ENCODE data around the gene TULP4.

TULP4 gene

DNA sequence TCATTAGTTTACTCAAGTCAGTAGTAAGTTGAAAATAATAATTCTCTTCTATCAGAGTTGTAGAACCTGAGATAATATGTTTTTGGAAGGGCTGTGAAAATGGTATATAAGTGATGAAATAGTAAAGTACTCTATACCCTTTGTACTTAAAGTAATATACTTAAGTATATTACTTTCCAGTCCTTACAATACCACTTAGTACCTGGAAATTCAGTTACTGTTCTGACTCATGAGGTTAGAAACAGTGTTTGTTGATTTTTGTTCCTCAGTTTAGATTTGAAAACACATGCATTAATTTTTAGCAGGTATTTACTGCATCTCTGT is 10.1 kb downstream of the TULP4 start:
- Histone ChIP-seq H3K23ac (ENCODE audit: low read length in 2 of 2) (no peak overlapping the region), H2BK12ac (ENCODE audit: low read length in 2 of 2) (no peak overlapping the region), H3K27me3 (ENCODE audit: control insufficient read depth in 1 of 2, insufficient read depth in 1 of 2, low read length in 2 of 2) (no peaks in the 10 kb centered on the region), H2AK5ac (ENCODE audit: low read length, severe bottlenecking) (no peak overlapping the region), H3K9me3 (ENCODE audit: control insufficient read depth, low read length) (no peaks in the 10 kb centered on the region), H2AFZ (ENCODE audit: low read depth, low read length) (no peak overlapping the region), H3K36me3 (ENCODE audit: control insufficient read depth in 1 of 2, insufficient read depth in 2 of 2, low read depth in 1 of 2, low read length in 2 of 2) (no peaks in the 10 kb centered on the region), H3K18ac (ENCODE audit: low read depth in 1 of 2, low read length in 2 of 2) (no peak overlapping the region), H3K4ac (ENCODE audit: low read depth in 1 of 2, low read length in 2 of 2) (no peak overlapping the region), H3K4me3 (ENCODE audit: insufficient read depth in 1 of 2, low read depth in 1 of 2, low read length in 2 of 2) (no peak overlapping the region), H2BK5ac (ENCODE audit: low read depth, low read length, poor library complexity, severe bottlenecking) (no peak overlapping the region), H3K4me2 (ENCODE audit: low read length, poor library complexity, severe bottlenecking) (no peak overlapping the region), H2BK120ac (ENCODE audit: low read depth, low read length) (no peak overlapping the region), H3K9ac (ENCODE audit: low read length) (no peak overlapping the region), H4K8ac (ENCODE audit: low read length) (no peak overlapping the region), H3K14ac (ENCODE audit: low read length in 2 of 2) (no peak overlapping the region), H3K79me1 (replicated peaks; ENCODE audit: low read length, poor library complexity, severe bottlenecking) (peaks cover 17% of the 10 kb centered on the region), H3K27ac (ENCODE audit: low read length, poor library complexity, severe bottlenecking) (no peak overlapping the region), H3K4me1 (ENCODE audit: control insufficient read depth, insufficient read depth, low read depth, low read length) (peaks cover 6% of the 10 kb centered on the region), H2BK15ac (ENCODE audit: low read depth, poor library complexity, severe bottlenecking) (no peak overlapping the region), H4K91ac (ENCODE audit: low read length) (no peak overlapping the region)
- DNase-seq, result no peak

DNA sequence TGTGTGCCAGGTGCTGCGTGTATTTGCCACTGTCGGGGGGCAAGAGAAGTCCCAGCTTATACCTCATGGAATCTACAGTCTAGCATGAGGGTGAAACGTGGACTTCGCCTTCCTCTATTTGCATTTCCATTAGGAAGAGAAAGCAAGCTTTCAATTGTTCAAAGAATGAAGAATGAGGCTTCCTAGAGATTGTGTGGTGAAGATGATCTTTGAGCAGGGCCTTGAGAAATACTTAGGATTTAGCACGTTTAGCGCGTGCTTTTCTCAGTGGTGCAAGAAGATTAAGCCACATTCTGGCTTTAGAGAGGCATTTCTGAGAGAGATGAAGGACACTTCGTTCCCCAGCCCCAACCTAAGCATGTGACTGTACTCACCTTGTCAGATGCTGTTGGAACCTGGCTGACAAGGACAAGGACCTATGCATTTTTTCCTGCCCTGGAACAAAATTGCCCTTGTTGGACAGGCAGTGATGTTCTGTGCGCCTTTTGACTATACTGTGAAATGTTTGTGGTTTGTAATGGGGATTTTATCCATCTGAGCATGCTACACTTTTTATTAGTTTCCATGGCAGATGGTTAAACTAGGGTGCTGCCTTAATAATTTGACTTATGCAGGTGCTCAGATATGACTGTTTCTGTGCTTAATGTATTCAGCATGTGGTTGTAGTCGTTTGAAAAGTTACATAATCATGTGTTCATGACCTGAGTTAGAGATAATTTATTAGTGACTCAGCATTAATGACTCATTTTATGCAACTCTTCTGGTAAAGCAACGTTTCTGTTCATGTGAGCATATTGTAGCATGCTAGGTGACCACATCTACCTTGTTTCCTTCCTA is 10.7 kb downstream of the TULP4 start:
- Histone ChIP-seq H3K79me1 (replicated peaks; ENCODE audit: low read length, poor library complexity, severe bottlenecking) (peaks cover 17% of the 10 kb centered on the region), H2AK5ac (ENCODE audit: low read length, severe bottlenecking) (no peak overlapping the region), H3K4ac (ENCODE audit: low read depth in 1 of 2, low read length in 2 of 2) (no peak overlapping the region), H3K4me2 (ENCODE audit: low read length, poor library complexity, severe bottlenecking) (no peak overlapping the region), H3K4me1 (ENCODE audit: control insufficient read depth, insufficient read depth, low read depth, low read length) (peaks cover 6% of the 10 kb centered on the region), H3K36me3 (ENCODE audit: control insufficient read depth in 1 of 2, insufficient read depth in 2 of 2, low read depth in 1 of 2, low read length in 2 of 2) (no peaks in the 10 kb centered on the region), H4K8ac (ENCODE audit: low read length) (no peak overlapping the region), H2AFZ (ENCODE audit: low read depth, low read length) (no peak overlapping the region), H2BK120ac (ENCODE audit: low read depth, low read length) (no peak overlapping the region), H3K18ac (ENCODE audit: low read depth in 1 of 2, low read length in 2 of 2) (no peak overlapping the region), H3K9me3 (ENCODE audit: control insufficient read depth, low read length) (no peaks in the 10 kb centered on the region), H2BK5ac (ENCODE audit: low read depth, low read length, poor library complexity, severe bottlenecking) (no peak overlapping the region), H3K14ac (ENCODE audit: low read length in 2 of 2) (no peak overlapping the region), H3K23ac (ENCODE audit: low read length in 2 of 2) (no peak overlapping the region), H2BK15ac (ENCODE audit: low read depth, poor library complexity, severe bottlenecking) (no peak overlapping the region), H3K27ac (ENCODE audit: low read length, poor library complexity, severe bottlenecking) (no peak overlapping the region), H3K9ac (ENCODE audit: low read length) (no peak overlapping the region), H4K91ac (ENCODE audit: low read length) (no peak overlapping the region), H2BK12ac (ENCODE audit: low read length in 2 of 2) (peak overlapping the region in 1 of 2 experiments; percentile 52), H3K27me3 (ENCODE audit: control insufficient read depth in 1 of 2, insufficient read depth in 1 of 2, low read length in 2 of 2) (no peaks in the 10 kb centered on the region), H3K4me3 (ENCODE audit: insufficient read depth in 1 of 2, low read depth in 1 of 2, low read length in 2 of 2) (no peak overlapping the region)
- DNase-seq, result peak; percentile 66
- 81% methylated on average over 11 of the region's 11 CpGs for WGBS

DNA sequence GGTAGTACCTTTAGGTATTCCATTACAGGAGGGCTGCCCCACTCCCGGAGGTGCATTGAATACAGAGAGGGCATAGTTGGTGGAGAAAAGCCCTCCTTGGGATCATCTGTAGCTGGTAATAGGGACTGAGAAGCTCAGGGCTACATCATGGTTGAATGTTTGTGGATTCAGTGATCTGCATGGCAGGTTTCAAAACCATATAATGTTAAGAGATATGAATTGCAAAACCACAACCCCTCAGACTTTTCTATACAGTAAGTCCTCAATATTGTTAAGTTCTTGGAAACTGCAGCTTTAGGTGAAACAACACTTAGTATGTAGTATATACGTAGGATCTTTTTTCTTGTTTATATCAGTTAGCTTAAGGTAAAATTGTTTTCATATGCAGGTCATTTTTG is 11.3 kb downstream of the TULP4 start:
- no peak overlapping the region for H3K14ac ChIP-seq (ENCODE audit: low read length in 2 of 2)
- no peaks in the 10 kb centered on the region for H3K27me3 ChIP-seq (ENCODE audit: control insufficient read depth in 1 of 2, insufficient read depth in 1 of 2, low read length in 2 of 2)
- no peak overlapping the region for H2BK120ac ChIP-seq (ENCODE audit: low read depth, low read length)
- peaks cover 9% of the 10 kb centered on the region for H3K4me1 ChIP-seq (ENCODE audit: control insufficient read depth, insufficient read depth, low read depth, low read length)
- no peaks in the 10 kb centered on the region for H3K36me3 ChIP-seq (ENCODE audit: control insufficient read depth in 1 of 2, insufficient read depth in 2 of 2, low read depth in 1 of 2, low read length in 2 of 2)
- H2BK5ac ChIP-seq (ENCODE audit: low read depth, low read length, poor library complexity, severe bottlenecking), result no peak overlapping the region
- no peak overlapping the region for H3K9ac ChIP-seq (ENCODE audit: low read length)
- H4K91ac ChIP-seq (ENCODE audit: low read length), result no peak overlapping the region
- H3K27ac ChIP-seq (ENCODE audit: low read length, poor library complexity, severe bottlenecking), result no peak overlapping the region
- H2AK5ac ChIP-seq (ENCODE audit: low read length, severe bottlenecking), result no peak overlapping the region
- H3K4me2 ChIP-seq (ENCODE audit: low read length, poor library complexity, severe bottlenecking), result no peak overlapping the region
- H3K4ac ChIP-seq (ENCODE audit: low read depth in 1 of 2, low read length in 2 of 2), result no peak overlapping the region
- no peak overlapping the region for H3K23ac ChIP-seq (ENCODE audit: low read length in 2 of 2)
- WGBS, result 100% methylated on average over 1 of the region's 2 CpGs
- H3K4me3 ChIP-seq (ENCODE audit: insufficient read depth in 1 of 2, low read depth in 1 of 2, low read length in 2 of 2), result no peak overlapping the region
- H2BK15ac ChIP-seq (ENCODE audit: low read depth, poor library complexity, severe bottlenecking), result no peak overlapping the region
- peaks cover 18% of the 10 kb centered on the region for H3K79me1 ChIP-seq (replicated peaks; ENCODE audit: low read length, poor library complexity, severe bottlenecking)
- H2AFZ ChIP-seq (ENCODE audit: low read depth, low read length), result no peak overlapping the region
- no peak for DNase-seq
- no peak overlapping the region for H3K18ac ChIP-seq (ENCODE audit: low read depth in 1 of 2, low read length in 2 of 2)
- H2BK12ac ChIP-seq (ENCODE audit: low read length in 2 of 2), result no peak overlapping the region
- no peaks in the 10 kb centered on the region for H3K9me3 ChIP-seq (ENCODE audit: control insufficient read depth, low read length)
- no peak overlapping the region for H4K8ac ChIP-seq (ENCODE audit: low read length)

DNA sequence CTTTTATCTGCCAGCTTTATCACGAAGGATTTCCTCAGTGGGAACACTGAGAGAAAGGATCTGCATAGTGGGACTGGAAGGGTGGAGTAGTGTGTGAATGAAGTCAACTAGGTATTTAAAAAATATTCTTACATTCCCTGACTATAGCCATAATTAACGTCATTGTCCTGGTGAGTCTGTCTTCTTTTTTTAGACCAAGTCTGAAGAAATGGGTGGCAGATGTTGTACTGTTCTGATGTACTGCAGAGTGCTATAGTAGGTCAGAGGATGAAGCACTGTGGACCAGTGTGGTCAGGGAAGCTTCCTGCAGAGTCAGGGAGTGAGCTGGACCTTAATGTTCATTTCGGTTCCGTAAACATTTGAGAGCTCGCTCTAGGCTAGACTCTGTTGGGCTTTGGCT is 11.9 kb downstream of the TULP4 start:
- no peaks in the 10 kb centered on the region for H3K36me3 ChIP-seq (ENCODE audit: control insufficient read depth in 1 of 2, insufficient read depth in 2 of 2, low read depth in 1 of 2, low read length in 2 of 2)
- no peak overlapping the region for H2BK12ac ChIP-seq (ENCODE audit: low read length in 2 of 2)
- DNase-seq, result peak; percentile 42
- no peak overlapping the region for H2AK5ac ChIP-seq (ENCODE audit: low read length, severe bottlenecking)
- H3K27ac ChIP-seq (ENCODE audit: low read length, poor library complexity, severe bottlenecking), result no peak overlapping the region
- H3K14ac ChIP-seq (ENCODE audit: low read length in 2 of 2), result no peak overlapping the region
- no peak overlapping the region for H3K4me3 ChIP-seq (ENCODE audit: insufficient read depth in 1 of 2, low read depth in 1 of 2, low read length in 2 of 2)
- H3K4me2 ChIP-seq (ENCODE audit: low read length, poor library complexity, severe bottlenecking), result no peak overlapping the region
- no peak overlapping the region for H3K9ac ChIP-seq (ENCODE audit: low read length)
- H2BK15ac ChIP-seq (ENCODE audit: low read depth, poor library complexity, severe bottlenecking), result no peak overlapping the region
- WGBS, result 95% methylated on average over 5 of the region's 5 CpGs
- no peaks in the 10 kb centered on the region for H3K27me3 ChIP-seq (ENCODE audit: control insufficient read depth in 1 of 2, insufficient read depth in 1 of 2, low read length in 2 of 2)
- no peak overlapping the region for H2BK5ac ChIP-seq (ENCODE audit: low read depth, low read length, poor library complexity, severe bottlenecking)
- no peaks in the 10 kb centered on the region for H3K9me3 ChIP-seq (ENCODE audit: control insufficient read depth, low read length)
- no peak overlapping the region for H2BK120ac ChIP-seq (ENCODE audit: low read depth, low read length)
- no peak overlapping the region for H3K4ac ChIP-seq (ENCODE audit: low read depth in 1 of 2, low read length in 2 of 2)
- no peak overlapping the region for H2AFZ ChIP-seq (ENCODE audit: low read depth, low read length)
- no peak overlapping the region for H3K23ac ChIP-seq (ENCODE audit: low read length in 2 of 2)
- no peak overlapping the region for H4K91ac ChIP-seq (ENCODE audit: low read length)
- H3K79me1 ChIP-seq (replicated peaks; ENCODE audit: low read length, poor library complexity, severe bottlenecking), result peaks cover 19% of the 10 kb centered on the region
- peaks cover 10% of the 10 kb centered on the region for H3K4me1 ChIP-seq (ENCODE audit: control insufficient read depth, insufficient read depth, low read depth, low read length)
- peak overlapping the region; percentile 23 for H4K8ac ChIP-seq (ENCODE audit: low read length)
- no peak overlapping the region for H3K18ac ChIP-seq (ENCODE audit: low read depth in 1 of 2, low read length in 2 of 2)
